Trophoblast cell (in vitro differentiated cells and primary cell): ENCODE data around the gene COL5A2.

Experiments
- DNase-seq, 2 donors: peaks; one replicate each; pipeline ENCODE4 v3.0.0-alpha.2; 2016
- H2AFZ ChIP-seq: 2 replicates; pipeline ENCODE4 v1.6.1; 2013; ENCODE audit warnings: low read length, moderate library complexity, mild to moderate bottlenecking; ENCODE audit not compliant: insufficient read depth, poor library complexity
- H2AK5ac ChIP-seq: 2 replicates; pipeline ENCODE4 v1.6.1; 2013; ENCODE audit warnings: mild to moderate bottlenecking, low read length
- H2BK120ac ChIP-seq: 2 replicates; pipeline ENCODE4 v1.6.1; 2013; ENCODE audit warnings: low read length, mild to moderate bottlenecking, moderate library complexity; ENCODE audit not compliant: insufficient read depth, poor library complexity
- H2BK12ac ChIP-seq: 2 replicates; pipeline ENCODE4 v1.6.1; 2013; ENCODE audit warnings: mild to moderate bottlenecking, low read length, moderate library complexity
- H2BK5ac ChIP-seq: 2 replicates; pipeline ENCODE4 v1.6.1; 2013; ENCODE audit warnings: low read length, low read depth, moderate library complexity, mild to moderate bottlenecking; ENCODE audit not compliant: poor library complexity
- H3K14ac ChIP-seq: 2 replicates; pipeline ENCODE4 v1.6.1; 2013; ENCODE audit warnings: mild to moderate bottlenecking, low read length
- H3K18ac ChIP-seq: 2 replicates; pipeline ENCODE4 v1.6.1; 2013; ENCODE audit warnings: mild to moderate bottlenecking, low read length
- H3K23ac ChIP-seq: 2 replicates; pipeline ENCODE4 v1.6.1; 2013; ENCODE audit warnings: low read length
- H3K27ac ChIP-seq: 2 replicates; pipeline ENCODE4 v1.5.1; 2013; ENCODE audit warnings: low read depth, mild to moderate bottlenecking, inconsistent platforms, low read length, moderate library complexity
- H3K27me3 ChIP-seq: 2 replicates; pipeline ENCODE4 v1.6.1; 2013; ENCODE audit warnings: inconsistent platforms, mild to moderate bottlenecking, low read length, moderate library complexity; ENCODE audit not compliant: insufficient read depth
- H3K36me3 ChIP-seq, 2 experiments: 1 replicate in 1 of 2; 2 replicates in 1 of 2; pipeline ENCODE4 v1.6.1; 2013; ENCODE audit warnings: low read length in 2 of 2, mild to moderate bottlenecking in 2 of 2, moderate library complexity in 1 of 2; ENCODE audit not compliant: insufficient read depth in 2 of 2, control insufficient read depth in 1 of 2
- H3K4ac ChIP-seq: 2 replicates; pipeline ENCODE4 v1.6.1; 2013; ENCODE audit warnings: low read depth, mild to moderate bottlenecking, low read length, moderate library complexity
- H3K4me1 ChIP-seq, 2 experiments: 1 replicate in 1 of 2; 2 replicates in 1 of 2; pipeline ENCODE4 v1.6.1; 2013; ENCODE audit warnings: low read length in 2 of 2, mild to moderate bottlenecking in 2 of 2, moderate library complexity in 1 of 2; ENCODE audit not compliant: insufficient read depth in 2 of 2, control insufficient read depth in 1 of 2
- H3K4me2 ChIP-seq: 2 replicates; pipeline ENCODE4 v1.6.1; 2013; ENCODE audit warnings: inconsistent platforms, mild to moderate bottlenecking, low read length, moderate library complexity
- H3K4me3 ChIP-seq: 2 replicates; pipeline ENCODE4 v1.5.1; 2013; ENCODE audit warnings: mild to moderate bottlenecking, low read depth, low read length, inconsistent platforms
- H3K79me1 ChIP-seq: one replicate; pipeline ENCODE4 v1.6.1; 2013; ENCODE audit warnings: low read length
- H3K79me2 ChIP-seq: 2 replicates; pipeline ENCODE4 v1.6.1; 2013; ENCODE audit warnings: low read length, mild to moderate bottlenecking; ENCODE audit not compliant: control insufficient read depth, insufficient read depth, poor library complexity
- H3K9ac ChIP-seq: 2 replicates; pipeline ENCODE4 v1.6.1; 2013; ENCODE audit warnings: mild to moderate bottlenecking, low read length
- H3K9me3 ChIP-seq: 2 replicates; pipeline ENCODE4 v1.6.1; 2013; ENCODE audit warnings: low read depth, mild to moderate bottlenecking, control low read depth, inconsistent platforms, low read length; ENCODE audit not compliant: insufficient read depth
- H4K12ac ChIP-seq: 2 replicates; pipeline ENCODE4 v1.6.1; 2013; ENCODE audit warnings: low read depth, mild to moderate bottlenecking, low read length, moderate library complexity
- H4K8ac ChIP-seq: 2 replicates; pipeline ENCODE4 v1.6.1; 2013; ENCODE audit warnings: low read depth, mild to moderate bottlenecking, low read length, moderate library complexity
- H4K91ac ChIP-seq: one replicate; pipeline ENCODE4 v1.6.1; 2013; ENCODE audit warnings: low read depth, mild to moderate bottlenecking, low read length, moderate library complexity
- WGBS: extraction: QIAGEN DNeasy Blood & Tissue Kit; methylation state at CpG from one replicate; pipeline ENCODE4 v1.1.7; 2013; ENCODE audit warnings: missing lambda C conversion rate; ENCODE audit not compliant: insufficient read length, insufficient coverage; ENCODE audit errors: extremely low coverage; 5-methylcytosine and 5-hydroxymethylcytosine counted together

Gene COL5A2

DNA sequence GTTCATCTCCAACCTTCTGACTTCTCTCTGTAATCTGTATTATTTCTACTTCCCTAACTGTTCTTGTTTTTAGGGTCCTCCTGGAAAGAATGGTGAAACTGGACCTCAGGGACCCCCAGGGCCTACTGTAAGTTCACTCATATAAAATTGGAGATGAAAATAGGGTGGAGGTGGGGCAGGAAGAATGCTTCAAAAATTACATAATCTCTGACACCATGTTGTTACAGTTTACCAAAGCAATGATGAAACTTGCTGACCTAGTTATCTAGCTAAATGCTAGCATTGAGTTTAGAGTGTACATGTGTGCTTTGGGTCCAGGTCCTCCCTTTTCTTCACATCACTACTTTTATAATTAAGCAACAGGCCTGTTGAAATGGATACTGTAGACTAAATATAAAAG lies 182.3 kb downstream of the COL5A2 start:
- Histone ChIP-seq H4K91ac (no peak overlapping the region), H3K4me3 (no peak overlapping the region), H2BK12ac (no peak overlapping the region), H3K9ac (no peak overlapping the region), H3K79me2 (no peaks in the 10 kb centered on the region), H3K18ac (no peak overlapping the region), H2BK5ac (no peak overlapping the region), H2AK5ac (no peak overlapping the region), H2BK120ac (no peak overlapping the region), H3K4me1 (peaks cover 2% of the 10 kb centered on the region in 2 experiments), H3K27me3 (no peaks in the 10 kb centered on the region), H3K36me3 (peaks cover 27 to 49% of the 10 kb centered on the region in 2 experiments), H3K9me3 (no peaks in the 10 kb centered on the region), H3K79me1 (no peaks in the 10 kb centered on the region), H4K8ac (no peak overlapping the region), H2AFZ (no peak overlapping the region), H3K14ac (no peak overlapping the region), H3K4me2 (no peak overlapping the region), H3K4ac (no peak overlapping the region), H4K12ac (no peak overlapping the region), H3K27ac (no peak overlapping the region), H3K23ac (no peak overlapping the region)
- no peak for DNase-seq

DNA sequence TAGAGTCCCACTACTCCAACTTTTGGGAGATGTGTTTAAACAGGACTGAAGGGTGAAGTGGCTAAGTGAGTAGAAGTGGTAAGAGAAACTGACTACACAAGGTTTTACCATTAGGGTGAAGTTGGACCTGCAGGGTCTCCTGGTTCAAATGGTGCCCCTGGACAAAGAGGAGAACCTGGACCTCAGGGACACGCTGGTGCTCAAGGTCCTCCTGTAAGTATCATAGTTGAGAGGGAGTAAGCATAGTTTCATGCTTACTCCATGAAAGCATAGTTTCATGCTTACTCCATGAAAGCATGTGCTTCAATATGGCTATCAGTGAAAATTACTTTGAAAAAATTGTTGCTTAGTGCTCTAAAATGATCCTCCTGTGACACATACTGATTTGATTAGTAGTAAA lies 186.3 kb downstream of the COL5A2 start:
- no CpG with 5 or more reads among the region's 1 CpG for WGBS
- no peak overlapping the region for H2AK5ac ChIP-seq
- H4K12ac ChIP-seq, result no peak overlapping the region
- H2BK12ac ChIP-seq, result no peak overlapping the region
- no peak overlapping the region for H2AFZ ChIP-seq
- H3K36me3 ChIP-seq, result peaks cover 20 to 39% of the 10 kb centered on the region in 2 experiments
- no peak overlapping the region for H4K91ac ChIP-seq
- H3K4me1 ChIP-seq, result no peaks in the 10 kb centered on the region
- H2BK5ac ChIP-seq, result no peak overlapping the region
- no peak overlapping the region for H3K9ac ChIP-seq
- no peak overlapping the region for H3K4me2 ChIP-seq
- no peaks in the 10 kb centered on the region for H3K79me2 ChIP-seq
- no peaks in the 10 kb centered on the region for H3K9me3 ChIP-seq
- H2BK120ac ChIP-seq, result no peak overlapping the region
- no peak overlapping the region for H3K18ac ChIP-seq
- H3K27ac ChIP-seq, result no peak overlapping the region
- H3K4me3 ChIP-seq, result no peak overlapping the region
- no peak overlapping the region for H3K4ac ChIP-seq
- H4K8ac ChIP-seq, result no peak overlapping the region
- no peaks in the 10 kb centered on the region for H3K27me3 ChIP-seq
- no peak for DNase-seq
- H3K14ac ChIP-seq, result no peak overlapping the region
- H3K23ac ChIP-seq, result no peak overlapping the region
- no peaks in the 10 kb centered on the region for H3K79me1 ChIP-seq

DNA sequence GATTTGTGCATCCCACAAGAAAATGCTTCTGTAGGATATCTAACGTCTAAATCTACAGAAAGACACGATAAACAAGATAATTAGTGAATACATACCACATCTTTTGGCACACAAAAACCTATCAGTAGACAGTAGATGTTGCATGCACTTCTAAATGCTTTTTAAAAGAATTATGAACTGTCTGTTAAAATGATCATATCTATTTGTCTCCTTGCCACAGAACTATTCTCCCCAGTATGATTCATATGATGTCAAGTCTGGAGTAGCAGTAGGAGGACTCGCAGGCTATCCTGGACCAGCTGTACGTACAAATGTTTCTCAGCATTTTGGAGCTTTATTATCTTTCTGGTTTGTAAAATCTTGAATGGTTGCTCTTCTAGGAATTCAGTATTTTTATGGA lies 192.7 kb downstream of the COL5A2 start:
- Histone ChIP-seq H3K9me3 (no peaks in the 10 kb centered on the region), H3K9ac (no peak overlapping the region), H3K23ac (no peak overlapping the region), H3K36me3 (peaks cover 6 to 10% of the 10 kb centered on the region in 2 experiments), H4K12ac (no peak overlapping the region), H3K79me1 (no peaks in the 10 kb centered on the region), H3K27ac (no peak overlapping the region), H3K4ac (no peak overlapping the region), H2BK120ac (no peak overlapping the region), H3K79me2 (no peaks in the 10 kb centered on the region), H3K18ac (no peak overlapping the region), H2AK5ac (no peak overlapping the region), H3K4me1 (no peaks in the 10 kb centered on the region), H3K4me2 (no peak overlapping the region), H2AFZ (no peak overlapping the region), H3K27me3 (no peaks in the 10 kb centered on the region), H4K8ac (no peak overlapping the region), H2BK5ac (no peak overlapping the region), H3K14ac (no peak overlapping the region), H3K4me3 (no peak overlapping the region), H4K91ac (no peak overlapping the region), H2BK12ac (no peak overlapping the region)
- no CpG with 5 or more reads among the region's 4 CpGs for WGBS
- peak; percentile 8 to 44 for DNase-seq

DNA sequence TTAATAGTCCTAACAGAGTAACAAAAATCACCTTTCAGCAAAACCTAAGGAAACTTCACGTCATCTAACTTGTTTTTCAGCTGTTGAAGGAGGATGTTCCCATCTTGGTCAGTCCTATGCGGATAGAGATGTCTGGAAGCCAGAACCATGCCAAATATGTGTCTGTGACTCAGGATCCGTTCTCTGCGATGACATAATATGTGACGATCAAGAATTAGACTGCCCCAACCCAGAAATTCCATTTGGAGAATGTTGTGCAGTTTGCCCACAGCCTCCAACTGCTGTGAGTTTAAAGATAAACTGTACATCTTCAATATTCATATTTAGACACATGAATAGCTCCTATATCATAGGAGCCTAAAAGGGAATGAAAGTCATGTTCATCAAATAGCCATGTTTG lies 194.9 kb downstream of the COL5A2 start:
- Histone ChIP-seq H3K9ac (no peak overlapping the region), H3K27me3 (no peaks in the 10 kb centered on the region), H3K4me1 (no peaks in the 10 kb centered on the region), H3K4ac (no peak overlapping the region), H3K27ac (no peak overlapping the region), H3K9me3 (no peaks in the 10 kb centered on the region), H2AK5ac (no peak overlapping the region), H2BK120ac (no peak overlapping the region), H2BK5ac (no peak overlapping the region), H2BK12ac (no peak overlapping the region), H4K12ac (no peak overlapping the region), H3K36me3 (peaks cover 4 to 5% of the 10 kb centered on the region in 2 experiments), H3K79me2 (no peaks in the 10 kb centered on the region), H3K14ac (no peak overlapping the region), H3K4me2 (no peak overlapping the region), H3K4me3 (no peak overlapping the region), H3K79me1 (no peaks in the 10 kb centered on the region), H4K91ac (no peak overlapping the region), H2AFZ (no peak overlapping the region), H3K23ac (no peak overlapping the region), H4K8ac (no peak overlapping the region), H3K18ac (no peak overlapping the region)
- WGBS, result no CpG with 5 or more reads among the region's 5 CpGs
- peak; percentile 79 to 94 for DNase-seq
